Measurements from ENCODE around the gene ZSCAN25.
"Not testable (repeated sequence)": the region's sequence is repeated elsewhere in the genome, so short reads cannot be mapped to it uniquely, and the experiment has no call there.

The ZSCAN25 gene

GRCh38 chr7:99624484-99624883, 7.7 kb downstream of the ZSCAN25 start:
- ATAC-seq (replicated peaks) (no peak), DNase-seq (no peak)
- Mint-ChIP-seq H3K36me3 (peaks cover 52 to 80% of the 10 kb centered on the region in 2 donors), H3K27me3 (no peaks in the 10 kb centered on the region), H3K27ac (peak overlapping the region; percentile 14), H3K4me3 (no peak overlapping the region), H3K4me1 (peaks cover 13 to 36% of the 10 kb centered on the region in 2 donors), H3K9me3 (no peaks in the 10 kb centered on the region)

- Mint-ChIP-seq H3K9me3 (no peaks in the 10 kb centered on the region), H3K4me3 (no peak overlapping the region), H3K4me1 (peaks cover 13 to 36% of the 10 kb centered on the region in 2 donors), H3K27me3 (no peaks in the 10 kb centered on the region), H3K36me3 (peaks cover 48 to 82% of the 10 kb centered on the region in 2 donors), H3K27ac (no peak overlapping the region)
- DNase-seq (no peak), ATAC-seq (replicated peaks) (no peak)
Observed at GRCh38 chr7:99625321-99625720, 8.6 kb downstream of the ZSCAN25 start.

- H3K4me3 Mint-ChIP-seq = no peak overlapping the region
- DNase-seq (no peak), ATAC-seq (replicated peaks) (no peak)
- H3K27me3 Mint-ChIP-seq = no peaks in the 10 kb centered on the region
- peaks cover 45 to 81% of the 10 kb centered on the region in 2 donors for H3K36me3 Mint-ChIP-seq
- peaks cover 13 to 31% of the 10 kb centered on the region in 2 donors for H3K4me1 Mint-ChIP-seq
- H3K27ac Mint-ChIP-seq = peak overlapping the region; percentile 42
- H3K9me3 Mint-ChIP-seq = no peaks in the 10 kb centered on the region
Observed at GRCh38 chr7:99625961-99626360, 9.2 kb downstream of the ZSCAN25 start.

- ATAC-seq (replicated peaks) = no peak
- H3K4me3 Mint-ChIP-seq = no peak overlapping the region
- no peak overlapping the region for H3K27ac Mint-ChIP-seq
- H3K27me3 Mint-ChIP-seq = no peaks in the 10 kb centered on the region
- no peak for DNase-seq
- peaks cover 14 to 29% of the 10 kb centered on the region in 2 donors for H3K4me1 Mint-ChIP-seq
- H3K36me3 Mint-ChIP-seq = peaks cover 44 to 77% of the 10 kb centered on the region in 2 donors
- H3K9me3 Mint-ChIP-seq = no peaks in the 10 kb centered on the region
Observed at GRCh38 chr7:99626661-99627060, 9.9 kb downstream of the ZSCAN25 start.

GRCh38 chr7:99627513-99627912, 10.8 kb downstream of the ZSCAN25 start:
- DNase-seq = no peak
- no peak overlapping the region for H3K27ac Mint-ChIP-seq
- no peaks in the 10 kb centered on the region for H3K9me3 Mint-ChIP-seq
- H3K4me3 Mint-ChIP-seq = no peak overlapping the region
- ATAC-seq (replicated peaks) = no peak
- peaks cover 45 to 75% of the 10 kb centered on the region in 2 donors for H3K36me3 Mint-ChIP-seq
- H3K4me1 Mint-ChIP-seq = peaks cover 15 to 32% of the 10 kb centered on the region in 2 donors
- H3K27me3 Mint-ChIP-seq = no peaks in the 10 kb centered on the region

GRCh38 chr7:99628471-99629465, 12.0 kb downstream of the ZSCAN25 start:
- Mint-ChIP-seq H3K4me1 (peaks cover 12 to 24% of the 10 kb centered on the region in 2 donors), H3K36me3 (peaks cover 36 to 63% of the 10 kb centered on the region in 2 donors), H3K9me3 (no peaks in the 10 kb centered on the region), H3K4me3 (no peak overlapping the region), H3K27ac (no peak overlapping the region), H3K27me3 (no peaks in the 10 kb centered on the region)
- ATAC-seq (replicated peaks) = no peak
- no peak for DNase-seq

- Mint-ChIP-seq H3K27ac (no peak overlapping the region), H3K4me3 (no peak overlapping the region), H3K4me1 (peaks cover 9 to 15% of the 10 kb centered on the region in 2 donors), H3K36me3 (peaks cover 28 to 54% of the 10 kb centered on the region in 2 donors), H3K27me3 (no peaks in the 10 kb centered on the region), H3K9me3 (no peaks in the 10 kb centered on the region)
- DNase-seq (no peak), ATAC-seq (replicated peaks) (no peak)
Observed at GRCh38 chr7:99629643-99630042, 12.9 kb downstream of the ZSCAN25 start.

GRCh38 chr7:99631295-99632109, 14.8 kb downstream of the ZSCAN25 start:
- ATAC-seq (replicated peaks) = peak in 1 of 2 donors; percentile 10
- Mint-ChIP-seq H3K36me3 (peaks cover 14 to 41% of the 10 kb centered on the region in 2 donors), H3K9me3 (no peaks in the 10 kb centered on the region), H3K4me3 (no peak overlapping the region), H3K27me3 (no peaks in the 10 kb centered on the region), H3K4me1 (peaks cover 2 to 5% of the 10 kb centered on the region in 2 donors), H3K27ac (peak overlapping the region; percentile 63)
- no peak for DNase-seq

GRCh38 chr7:99637414-99637813, 20.7 kb downstream of the ZSCAN25 start:
- H3K9me3 Mint-ChIP-seq, H3K27me3 Mint-ChIP-seq, DNase-seq: not testable (repeated sequence)
- ATAC-seq (replicated peaks) = peak; percentile 60 to 89
- Mint-ChIP-seq H3K4me3 (peak overlapping the region in 1 of 2 donors; percentile 2), H3K27ac (peak overlapping the region; percentile 39), H3K36me3 (peaks cover 20 to 42% of the 10 kb centered on the region in 2 donors), H3K4me1 (peaks cover 3 to 14% of the 10 kb centered on the region in 2 donors)

GRCh38 chr7:99638731-99639130, 22.0 kb downstream of the ZSCAN25 start:
- H3K27ac Mint-ChIP-seq = peak overlapping the region; percentile 9
- H3K9me3 Mint-ChIP-seq = no peaks in the 10 kb centered on the region
- no peak for ATAC-seq (replicated peaks)
- no peaks in the 10 kb centered on the region for H3K27me3 Mint-ChIP-seq
- H3K4me3 Mint-ChIP-seq = no peak overlapping the region
- DNase-seq = no peak
- H3K36me3 Mint-ChIP-seq = peaks cover 30 to 52% of the 10 kb centered on the region in 2 donors
- H3K4me1 Mint-ChIP-seq = peaks cover 3 to 14% of the 10 kb centered on the region in 2 donors

- Mint-ChIP-seq H3K27me3 (no peaks in the 10 kb centered on the region), H3K4me1 (peaks cover 3 to 14% of the 10 kb centered on the region in 2 donors), H3K9me3 (no peaks in the 10 kb centered on the region), H3K27ac (no peak overlapping the region), H3K36me3 (peaks cover 35 to 57% of the 10 kb centered on the region in 2 donors), H3K4me3 (no peak overlapping the region)
- DNase-seq = no peak
- no peak for ATAC-seq (replicated peaks)
Observed at GRCh38 chr7:99639267-99639666, 22.5 kb downstream of the ZSCAN25 start.

GRCh38 chr7:99642027-99642426, 25.3 kb downstream of the ZSCAN25 start:
- Mint-ChIP-seq H3K27me3 (no peaks in the 10 kb centered on the region), H3K27ac (no peak overlapping the region), H3K9me3 (peaks cover 0 to 4% of the 10 kb centered on the region in 2 donors), H3K4me3 (no peak overlapping the region), H3K36me3 (peaks cover 54 to 75% of the 10 kb centered on the region in 2 donors), H3K4me1 (peaks cover 3 to 14% of the 10 kb centered on the region in 2 donors)
- DNase-seq (no peak), ATAC-seq (replicated peaks) (no peak)

- peaks cover 58 to 66% of the 10 kb centered on the region in 2 donors for H3K36me3 Mint-ChIP-seq
- ATAC-seq (replicated peaks) = no peak
- no peaks in the 10 kb centered on the region for H3K27me3 Mint-ChIP-seq
- H3K27ac Mint-ChIP-seq = no peak overlapping the region
- no peaks in the 10 kb centered on the region for H3K4me1 Mint-ChIP-seq
- H3K9me3 Mint-ChIP-seq = peaks cover 0 to 4% of the 10 kb centered on the region in 2 donors
- no peak for DNase-seq
- no peak overlapping the region for H3K4me3 Mint-ChIP-seq
Observed at GRCh38 chr7:99643464-99643863, 26.7 kb downstream of the ZSCAN25 start.

- Mint-ChIP-seq H3K27me3 (no peaks in the 10 kb centered on the region), H3K27ac (no peak overlapping the region), H3K9me3 (peaks cover 0 to 4% of the 10 kb centered on the region in 2 donors), H3K4me3 (no peak overlapping the region), H3K36me3 (peaks cover 55 to 60% of the 10 kb centered on the region in 2 donors), H3K4me1 (no peaks in the 10 kb centered on the region)
- DNase-seq (no peak), ATAC-seq (replicated peaks) (no peak)
Observed at GRCh38 chr7:99644431-99644830, 27.7 kb downstream of the ZSCAN25 start.

All from stimulated activated naive B cell treated with anti-CD40 and anti-IgM and Interleukin-4, amounts not matched to agents 10 μg/mL and 1 μg/mL and 100 μg/mL, for 72 hours (primary cell).